GM10248 (cell line): ENCODE measurements around the gene PFDN4.

Experiments used
- CTCF ChIA-PET: fragments of 300-600 bp; sonication (Branson Sonifier 250); formaldehyde crosslinking; extraction: SDS; loops from one replicate; lab custom pipeline; 2021; ENCODE audit warnings: antibody characterized with exemption; lab: Yijun Ruan, JAX
- POLR2A ChIA-PET: fragments of 350-650 bp; sonication (Branson Sonifier 250); formaldehyde crosslinking; extraction: SDS; loops from one replicate; lab custom pipeline; 2020; ENCODE audit warnings: antibody characterized with exemption; lab: Yijun Ruan, JAX
- DNase-seq: peaks from one replicate; pipeline ENCODE4 v3.0.0; 2012; ENCODE audit errors: extremely low spot score
- CTCF ChIP-seq: IDR thresholded peaks from 2 replicates; pipeline ENCODE4 v1.5.1; 2012; ENCODE audit warnings: mild to moderate bottlenecking, low read depth; ENCODE audit errors: extremely low read depth, missing control alignments, control extremely low read depth

PFDN4 gene

DNA sequence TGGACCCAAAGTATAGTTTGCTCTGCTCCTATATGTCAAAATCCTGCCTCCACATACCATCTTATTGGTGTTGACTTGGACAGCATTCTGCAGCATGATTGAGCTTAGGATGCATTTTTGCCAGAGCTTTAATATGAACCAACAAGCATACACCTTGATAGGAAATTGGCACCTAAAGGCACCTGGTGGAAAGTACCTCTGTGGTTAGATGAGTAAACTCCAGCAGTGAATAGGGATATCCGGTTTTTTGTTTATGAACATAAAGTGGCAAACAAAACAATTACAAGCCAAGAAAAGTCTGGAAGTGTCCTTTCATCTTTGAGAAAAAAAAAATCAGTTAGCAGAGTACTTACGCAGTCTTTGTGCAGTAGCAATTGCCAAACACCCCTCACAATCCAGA lies 27.9 kb upstream of the PFDN4 start:
- DNase-seq, result no peak
- POLR2A ChIA-PET, result interaction anchor here (0.6 kb wide), 1 partner anchor 32 kb away, joined by 3 read pairs; no protein-coding TSS in a partner anchor
- TF ChIP-seq CTCF, result no peak
- CTCF ChIA-PET, result interaction anchor here (1.0 to 3.7 kb wide), 6 partner anchors 20 to 84 kb away, joined by 3 to 13 read pairs (median 3); no protein-coding TSS in a partner anchor

DNA sequence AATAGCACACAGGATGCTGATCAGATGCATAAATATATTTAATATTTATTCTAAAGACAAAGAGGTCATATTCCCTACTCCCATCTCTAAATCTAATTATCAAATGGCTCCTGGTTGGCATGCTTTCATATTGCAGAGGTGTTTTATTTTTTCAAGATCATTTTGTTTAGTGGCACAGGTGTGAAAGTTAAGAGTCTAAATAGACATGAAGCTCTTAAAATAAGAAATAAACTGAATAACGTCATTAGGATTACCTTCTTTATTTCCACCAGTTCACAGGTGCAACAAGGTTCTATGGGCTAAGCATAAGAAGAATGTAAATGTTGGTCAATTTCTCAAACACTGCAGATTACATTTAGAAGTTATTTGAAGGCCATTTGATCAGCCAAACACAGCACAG lies 27.0 kb upstream of the PFDN4 start:
- ChIA-PET CTCF (interaction anchor here (0.6 to 3.7 kb wide), 3 partner anchors 40 to 77 kb away, joined by 3 to 13 read pairs (median 4); no protein-coding TSS in a partner anchor), POLR2A (no interaction called here)
- no peak for DNase-seq
- no peak for TF ChIP-seq CTCF

GRCh38 chr20:54184071-54184470 lies 23.8 kb upstream of the PFDN4 start:
- ChIA-PET POLR2A (no interaction called here), CTCF (interaction anchor here (1.0 to 3.0 kb wide), 3 partner anchors 12 to 16 kb away, joined by 3 to 11 read pairs (median 3); no protein-coding TSS in a partner anchor)
- TF ChIP-seq CTCF, result no peak
- DNase-seq, result no peak

- TF ChIP-seq CTCF, result no peak
- CTCF ChIA-PET, result no interaction called here
- no peak for DNase-seq
- POLR2A ChIA-PET, result no interaction called here
Observed at GRCh38 chr20:54184904-54185626, 22.8 kb upstream of the PFDN4 start.

DNA sequence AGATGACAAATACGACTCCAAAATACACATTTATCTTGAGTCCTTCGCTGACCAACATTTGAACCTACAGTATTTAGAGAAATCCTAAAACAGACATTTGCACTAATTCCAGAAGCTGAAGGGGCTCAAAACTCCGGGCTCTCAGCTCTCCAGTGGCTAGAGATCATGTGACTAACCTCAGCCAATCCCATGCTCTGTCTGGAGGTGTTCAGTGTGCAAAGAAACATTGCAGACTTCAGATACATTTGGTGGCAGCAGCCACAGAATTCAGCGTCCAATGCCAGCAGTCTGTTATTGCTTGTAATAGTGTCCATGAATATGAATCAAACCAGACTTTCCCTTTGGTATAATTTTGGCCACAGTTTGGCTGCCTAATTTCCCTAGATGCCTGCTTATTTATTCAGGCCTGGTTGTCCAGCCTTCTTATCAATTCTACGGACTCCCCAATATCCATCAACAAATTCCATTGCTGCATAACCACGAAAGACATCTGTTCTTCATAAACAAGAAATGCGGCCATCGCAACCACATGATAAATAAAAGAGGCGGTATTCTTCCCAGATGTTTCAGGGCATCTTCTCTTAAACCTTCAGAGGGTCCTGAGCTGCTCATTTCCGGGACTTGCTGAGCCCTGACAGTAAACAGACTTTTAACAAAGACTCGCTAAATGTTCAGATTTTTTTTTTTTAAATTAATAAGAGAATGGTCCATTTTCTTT lies 19.6 kb upstream of the PFDN4 start:
- no peak for DNase-seq
- TF ChIP-seq CTCF, result no peak
- CTCF ChIA-PET, result interaction anchor here (1.0 to 3.4 kb wide), 2 partner anchors 9 to 11 kb away, joined by 3 to 12 read pairs; no protein-coding TSS in a partner anchor
- POLR2A ChIA-PET, result no interaction called here

DNA sequence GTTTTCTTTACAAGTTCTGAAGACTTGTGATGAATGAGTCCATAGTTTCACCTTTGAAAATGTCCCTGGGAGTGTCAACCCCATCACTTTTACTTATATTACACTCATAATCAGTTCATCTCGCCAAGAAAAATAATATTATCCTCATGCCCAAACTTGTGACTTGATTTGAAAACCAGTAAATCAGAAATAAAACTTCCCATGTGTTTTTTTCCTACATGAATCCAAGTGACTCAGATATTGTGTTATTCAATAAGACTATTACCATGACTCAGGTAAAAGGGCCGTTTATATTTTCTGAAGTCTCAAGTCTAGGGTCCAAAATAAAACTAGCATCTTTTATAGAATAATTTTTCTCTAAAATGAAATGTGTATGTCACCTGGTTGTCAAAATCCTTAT lies 18.3 kb upstream of the PFDN4 start:
- ChIA-PET POLR2A (no interaction called here), CTCF (no interaction called here)
- no peak for DNase-seq
- no peak for TF ChIP-seq CTCF
